ENCODE data around the gene DYNC1H1.

- TF ChIP-seq ZNF24 (tag by site-specific recombination; IDR thresholded peaks at IDR 0.05) (no peak), CTCF (tag by site-specific recombination; IDR thresholded peaks at IDR 0.05) (no peak), ATF2 (tag by site-specific recombination; IDR thresholded peaks at IDR 0.05; ENCODE audit: low read depth) (no peak), ZNF398 (tag by site-specific recombination; IDR thresholded peaks at IDR 0.05) (no peak), BCL11A (tag by site-specific recombination; IDR thresholded peaks at IDR 0.05; ENCODE audit: low read depth) (no peak)
These were observed 133.2 kb downstream of the DYNC1H1 start for GRCh38 chr14:102097441-102098135.
